ENCODE results near the gene BID.

DNA sequence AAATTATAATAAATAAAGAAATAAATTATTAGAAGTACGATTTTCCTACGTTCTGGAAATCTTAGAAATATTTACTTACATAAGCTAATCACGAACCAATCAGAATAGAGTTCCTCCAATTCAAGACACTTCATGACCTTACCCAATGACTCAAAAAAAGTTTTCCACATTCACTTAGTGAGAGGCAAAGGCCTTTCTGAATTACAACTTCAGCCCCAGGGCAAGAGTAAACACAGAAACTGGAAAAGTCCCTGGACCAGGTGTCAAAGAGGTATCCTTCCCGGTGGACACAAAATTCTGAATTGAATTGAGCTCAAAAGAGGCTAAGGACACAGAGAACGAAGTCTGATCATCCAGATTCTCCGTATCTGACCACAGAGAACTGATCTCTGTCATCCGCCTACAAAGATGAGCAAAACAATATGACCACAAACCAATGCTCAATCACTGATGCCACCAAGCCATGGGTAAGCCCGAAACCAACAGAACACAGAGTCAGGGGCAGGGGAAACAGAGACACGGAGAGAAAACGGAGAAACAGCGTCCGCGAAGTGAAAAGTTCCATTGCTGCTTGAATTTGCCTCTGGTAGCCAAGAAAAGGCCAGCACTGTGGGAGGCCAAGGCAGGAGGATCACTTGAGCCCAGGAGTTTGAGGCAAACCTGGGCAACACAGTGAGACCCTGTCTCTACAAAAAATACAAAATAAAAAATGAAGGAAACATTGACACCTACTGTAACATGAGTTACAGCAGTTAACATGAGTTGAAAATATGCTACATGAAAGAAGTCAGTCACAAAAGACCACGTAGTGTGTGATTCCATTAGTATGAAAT is 6.8 kb downstream of the BID start:
- no peak for TF ChIP-seq CTCF (IDR thresholded peaks at IDR 0.05)
- no peak for TF ChIP-seq POLR2A (IDR thresholded peaks at IDR 0.05)

Data from Peyer's patch (tissue), 4 donors.